Rectal smooth muscle tissue (tissue), 1 donor: ENCODE measurements around the gene TSGA10.
"Not testable (repeated sequence)": the region's sequence is repeated elsewhere in the genome, so short reads cannot be mapped to it uniquely, and the experiment has no call there.

ENCODE experiments used
- H3K27ac ChIP-seq: one replicate; pipeline ENCODE4 v1.7.0; 2013; ENCODE audit warnings: low read depth, low read length, inconsistent platforms
- H3K27me3 ChIP-seq: one replicate; pipeline ENCODE4 v1.7.0; 2013; ENCODE audit warnings: low read length; ENCODE audit not compliant: control insufficient read depth, insufficient read depth
- H3K36me3 ChIP-seq: one replicate; pipeline ENCODE4 v1.7.0; 2013; ENCODE audit warnings: low read length; ENCODE audit not compliant: control insufficient read depth, insufficient read depth
- H3K4me1 ChIP-seq: one replicate; pipeline ENCODE4 v1.7.0; 2013; ENCODE audit warnings: low read length; ENCODE audit not compliant: control insufficient read depth, insufficient read depth
- H3K4me3 ChIP-seq: one replicate; pipeline ENCODE4 v1.7.0; 2013; ENCODE audit warnings: low read length
- H3K9ac ChIP-seq: one replicate; pipeline ENCODE4 v1.7.0; 2013; ENCODE audit warnings: low read length

Gene TSGA10

GRCh38 chr2:99086385-99086784 is 68.4 kb downstream of the TSGA10 start:
- H3K4me3 ChIP-seq: no peak overlapping the region
- no peaks in the 10 kb centered on the region for H3K4me1 ChIP-seq
- H3K9ac ChIP-seq: no peak overlapping the region
- H3K27me3 ChIP-seq: no peaks in the 10 kb centered on the region
- no peaks in the 10 kb centered on the region for H3K36me3 ChIP-seq
- H3K27ac ChIP-seq: no peak overlapping the region

GRCh38 chr2:99085421-99085820 is 69.3 kb downstream of the TSGA10 start:
- H3K4me1 ChIP-seq: no peaks in the 10 kb centered on the region
- no peaks in the 10 kb centered on the region for H3K27me3 ChIP-seq
- no peak overlapping the region for H3K4me3 ChIP-seq
- H3K9ac ChIP-seq: no peak overlapping the region
- H3K27ac ChIP-seq: no peak overlapping the region
- no peaks in the 10 kb centered on the region for H3K36me3 ChIP-seq

- Histone ChIP-seq H3K27me3 (no peaks in the 10 kb centered on the region), H3K9ac (no peak overlapping the region), H3K4me1 (no peaks in the 10 kb centered on the region), H3K36me3 (no peaks in the 10 kb centered on the region), H3K4me3 (no peak overlapping the region), H3K27ac (no peak overlapping the region)
Observed at GRCh38 chr2:99084256-99084655, 70.5 kb downstream of the TSGA10 start.

- no peaks in the 10 kb centered on the region for H3K27me3 ChIP-seq
Observed at GRCh38 chr2:99081891-99082290, 72.9 kb downstream of the TSGA10 start.

GRCh38 chr2:99079226-99079625 is 75.5 kb downstream of the TSGA10 start:
- H3K4me1 ChIP-seq: no peaks in the 10 kb centered on the region
- no peaks in the 10 kb centered on the region for H3K27me3 ChIP-seq
- H3K9ac ChIP-seq: no peak overlapping the region
- H3K36me3 ChIP-seq: no peaks in the 10 kb centered on the region
- no peak overlapping the region for H3K27ac ChIP-seq
- no peak overlapping the region for H3K4me3 ChIP-seq

More at GRCh38 chr2:99081891-99082290, 72.9 kb downstream of the TSGA10 start:
- Histone ChIP-seq H3K4me1 (no peaks in the 10 kb centered on the region), H3K9ac (no peak overlapping the region), H3K27ac (no peak overlapping the region), H3K36me3 (no peaks in the 10 kb centered on the region), H3K4me3 (no peak overlapping the region)

- Histone ChIP-seq H3K27ac (no peak overlapping the region), H3K36me3 (no peaks in the 10 kb centered on the region), H3K4me3 (no peak overlapping the region), H3K4me1 (no peaks in the 10 kb centered on the region), H3K27me3 (no peaks in the 10 kb centered on the region), H3K9ac (no peak overlapping the region)
Observed at GRCh38 chr2:99072551-99072950, 82.2 kb downstream of the TSGA10 start.

- Histone ChIP-seq H3K27me3 (no peaks in the 10 kb centered on the region), H3K36me3 (no peaks in the 10 kb centered on the region), H3K27ac (no peak overlapping the region), H3K4me3 (no peak overlapping the region), H3K9ac (no peak overlapping the region), H3K4me1 (no peaks in the 10 kb centered on the region)
Observed at GRCh38 chr2:99067871-99068625, 86.7 kb downstream of the TSGA10 start.

GRCh38 chr2:99066075-99066958 is 88.4 kb downstream of the TSGA10 start:
- no peaks in the 10 kb centered on the region for H3K36me3 ChIP-seq
- no peaks in the 10 kb centered on the region for H3K4me1 ChIP-seq
- H3K4me3 ChIP-seq: no peak overlapping the region
- no peak overlapping the region for H3K9ac ChIP-seq
- H3K27me3 ChIP-seq: no peaks in the 10 kb centered on the region
- H3K27ac ChIP-seq: no peak overlapping the region

GRCh38 chr2:99049187-99049586 is 105.6 kb downstream of the TSGA10 start:
- H3K4me1 ChIP-seq, H3K36me3 ChIP-seq, H3K27ac ChIP-seq, H3K4me3 ChIP-seq, H3K9ac ChIP-seq, H3K27me3 ChIP-seq: not testable (repeated sequence)

- H3K4me3 ChIP-seq, H3K27me3 ChIP-seq, H3K9ac ChIP-seq, H3K4me1 ChIP-seq, H3K36me3 ChIP-seq, H3K27ac ChIP-seq: not testable (repeated sequence)
Observed at GRCh38 chr2:99040736-99041300, 113.9 kb downstream of the TSGA10 start.

GRCh38 chr2:99035920-99036319 is 118.8 kb downstream of the TSGA10 start:
- H3K36me3 ChIP-seq: no peaks in the 10 kb centered on the region
- H3K9ac ChIP-seq: no peak overlapping the region
- no peak overlapping the region for H3K4me3 ChIP-seq
- no peaks in the 10 kb centered on the region for H3K4me1 ChIP-seq
- H3K27me3 ChIP-seq: no peaks in the 10 kb centered on the region
- H3K27ac ChIP-seq: no peak overlapping the region

GRCh38 chr2:99032786-99033185 is 122.0 kb downstream of the TSGA10 start:
- no peak overlapping the region for H3K27ac ChIP-seq
- no peaks in the 10 kb centered on the region for H3K27me3 ChIP-seq
- H3K4me3 ChIP-seq: no peak overlapping the region
- H3K9ac ChIP-seq: no peak overlapping the region
- H3K36me3 ChIP-seq: no peaks in the 10 kb centered on the region
- H3K4me1 ChIP-seq: no peaks in the 10 kb centered on the region
